A549 (cell line): Measurements from ENCODE around the gene DYNC1I2. TPM values are rescaled to one million over a fixed set of nuclear protein-coding genes. Genes with fewer than 3 reads are reported as not detected.

Experiments
- ATAC-seq, 2 experiments: fragments of 200-7000 bp in 1 of 2; fragments of >200 bp in 1 of 2; cut with Nextera tagmentation in 1 of 2; cut with Tn5 transposase in 1 of 2; 3 replicates each; pipeline versions ENCODE4 v1.8.0 to v1.9.1; 2018 to 2020; ENCODE audit warnings: mild to moderate bottlenecking in 1 of 2, moderate library complexity in 1 of 2
- CTCF ChIA-PET: fragments of 300-600 bp; sonication (Branson Sonifier 250); formaldehyde crosslinking; extraction: SDS; loops from one replicate; lab custom pipeline; 2021; ENCODE audit warnings: antibody characterized with exemption, inconsistent platforms; lab: Yijun Ruan, JAX
- POLR2A ChIA-PET: fragments of 350-600 bp; formaldehyde crosslinking; extraction: SDS; loops from one replicate; lab custom pipeline; 2021; ENCODE audit warnings: antibody characterized with exemption, inconsistent platforms; lab: Yijun Ruan, JAX
- DNase-seq, 2 experiments: peaks; one replicate each; pipeline versions ENCODE4 v3.0.0 to v3.0.0-alpha.2; 2011 to 2016; ENCODE audit warnings: low read depth in 1 of 2, low spot score in 1 of 2
- FAIRE-seq: peaks from 2 replicates; lab custom pipeline; 2011; peaks lifted over from hg19 to GRCh38; lab: Jason Lieb, UNC
- H3K27ac ChIP-seq, 2 experiments: fragments of >200 bp; sonication (Bioruptor Twin); formaldehyde crosslinking; 3 replicates each; pipeline ENCODE4 v1.5.1; 2016 to 2017
- H3K4me1 ChIP-seq: fragments of >200 bp; sonication (Bioruptor Twin); formaldehyde crosslinking; 3 replicates; pipeline ENCODE4 v1.6.1; 2016
- H3K4me2 ChIP-seq: fragments of >200 bp; sonication (Bioruptor Twin); formaldehyde crosslinking; 3 replicates; pipeline ENCODE4 v1.6.1; 2016
- H3K4me3 ChIP-seq: fragments of >200 bp; sonication (Bioruptor Twin); formaldehyde crosslinking; 3 replicates; pipeline ENCODE4 v1.5.1; 2016
- H3K9me3 ChIP-seq: fragments of >200 bp; sonication (Bioruptor Twin); formaldehyde crosslinking; 3 replicates; pipeline ENCODE4 v1.6.1; 2016
- BHLHE40 ChIP-seq: IDR thresholded peaks from 2 replicates; pipeline ENCODE4 v1.6.1; 2012; ENCODE audit warnings: low read depth, low read length, inconsistent platforms
- CBX8 ChIP-seq: fragments of 200-600 bp; sonication (generic); IDR thresholded peaks from 2 replicates; pipeline ENCODE4 v1.6.1; 2016
- CHD2 ChIP-seq: fragments of 150-350 bp; IDR thresholded peaks from 2 replicates; pipeline ENCODE4 v1.6.1; 2014; ENCODE audit warnings: low read length; ENCODE audit not compliant: partially characterized antibody
- CHD4 ChIP-seq: fragments of 200-600 bp; sonication (generic); IDR thresholded peaks from 2 replicates; pipeline ENCODE4 v1.6.1; 2016; ENCODE audit warnings: antibody characterized with exemption, mild to moderate bottlenecking, borderline replicate concordance
- EHF ChIP-seq: fragments of 250-450 bp; sonication (Bioruptor Pico); IDR thresholded peaks from 2 replicates; pipeline ENCODE4 v1.5.0; 2020; ENCODE audit warnings: mild to moderate bottlenecking
- EP300 ChIP-seq, 2 experiments: fragments of >200 bp; sonication (Bioruptor Twin); formaldehyde crosslinking; IDR thresholded peaks; 2 replicates in 1 of 2; 3 replicates in 1 of 2; pipeline ENCODE4 v1.6.1; 2016 to 2017
- GATA3 ChIP-seq: IDR thresholded peaks from 2 replicates; pipeline ENCODE4 v1.6.1; 2012; ENCODE audit warnings: borderline replicate concordance
- HDAC2 ChIP-seq: fragments of 200-600 bp; sonication (generic); IDR thresholded peaks from 2 replicates; pipeline ENCODE4 v1.6.1; 2016
- HEYL ChIP-seq: fragments of 250-450 bp; sonication (Bioruptor Pico); IDR thresholded peaks from 2 replicates; pipeline ENCODE4 v1.8.0; 2021; ENCODE audit warnings: mild to moderate bottlenecking, moderate library complexity
- HOXA7 ChIP-seq: fragments of 250-450 bp; sonication (Bioruptor Pico); IDR thresholded peaks from 2 replicates; pipeline ENCODE4 v1.5.0; 2020; ENCODE audit warnings: mild to moderate bottlenecking, moderate library complexity
- JUN ChIP-seq, 2 experiments: fragments of >200 bp; sonication (Bioruptor Twin); formaldehyde crosslinking; IDR thresholded peaks; 2 replicates in 1 of 2; 3 replicates in 1 of 2; pipeline ENCODE4 v1.6.1; 2016 to 2017
- JUNB ChIP-seq: fragments of >200 bp; sonication (Bioruptor Twin); formaldehyde crosslinking; IDR thresholded peaks from 2 replicates; pipeline ENCODE4 v1.6.1; 2016
- KDM1A ChIP-seq: fragments of 200-600 bp; sonication (generic); IDR thresholded peaks from 2 replicates; pipeline ENCODE4 v1.6.1; 2016; ENCODE audit warnings: low read depth, mild to moderate bottlenecking
- MAZ ChIP-seq: fragments of 150-350 bp; IDR thresholded peaks from 2 replicates; pipeline ENCODE4 v1.6.1; 2014; ENCODE audit warnings: antibody characterized with exemption, low read depth, low read length, borderline replicate concordance
- NPAS2 ChIP-seq: fragments of 250-450 bp; sonication (Bioruptor Pico); IDR thresholded peaks from 2 replicates; pipeline ENCODE4 v1.8.0; 2022; ENCODE audit warnings: mild to moderate bottlenecking, moderate library complexity, borderline replicate concordance
- RARB ChIP-seq: fragments of 250-450 bp; sonication (Bioruptor Pico); IDR thresholded peaks from 2 replicates; pipeline ENCODE4 v1.8.0; 2021; ENCODE audit warnings: mild to moderate bottlenecking, moderate library complexity
- RFX5 ChIP-seq: fragments of 450-650 bp; IDR thresholded peaks from 2 replicates; pipeline ENCODE4 v1.7.1; 2014; ENCODE audit warnings: antibody characterized with exemption, mild to moderate bottlenecking, moderate library complexity
- RNF2 ChIP-seq: fragments of 200-600 bp; sonication (generic); IDR thresholded peaks from 2 replicates; pipeline ENCODE4 v1.6.1; 2016; ENCODE audit warnings: low read depth, mild to moderate bottlenecking, antibody characterized with exemption, moderate library complexity, borderline replicate concordance
- SREBF2 ChIP-seq: fragments of 450-650 bp; IDR thresholded peaks from 2 replicates; pipeline ENCODE4 v1.6.1; 2014; ENCODE audit warnings: mild to moderate bottlenecking, moderate library complexity
- TFCP2L1 ChIP-seq: fragments of 250-450 bp; sonication (Bioruptor Pico); IDR thresholded peaks from 2 replicates; pipeline ENCODE4 v1.5.0; 2021; ENCODE audit warnings: mild to moderate bottlenecking
- USF2 ChIP-seq: fragments of 450-650 bp; IDR thresholded peaks from 2 replicates; pipeline ENCODE4 v1.6.1; 2014; ENCODE audit warnings: antibody characterized with exemption
- ZFP36 ChIP-seq: fragments of 450-650 bp; IDR thresholded peaks from 2 replicates; pipeline ENCODE4 v1.6.1; 2014; ENCODE audit warnings: borderline replicate concordance; ENCODE audit not compliant: partially characterized antibody
- ZNF302 ChIP-seq: fragments of 250-450 bp; sonication (Bioruptor Pico); IDR thresholded peaks from 2 replicates; pipeline ENCODE4 v1.9.0; 2021; ENCODE audit warnings: inconsistent platforms, mild to moderate bottlenecking, moderate library complexity
- WGBS: methylation state at CpG from one replicate; pipeline ENCODE4 v1.1.6; 2017; ENCODE audit errors: missing lambda C conversion rate; 5-methylcytosine and 5-hydroxymethylcytosine counted together
- polyA plus RNA-seq, 4 experiments: library from polyadenylated mRNA; depleted of rRNA in 3 of 4; stranded (reverse); fragments of >200 nt; fragmentation: RNase III in 1 of 4; extraction: RNeasy Plus Mini Kit Qiagen cat#74134 plus additional on column Dnase treatment in 1 of 4; gene quantifications; 2 replicates in 3 of 4; 3 replicates in 1 of 4; pipeline ENCODE4 v1.2.3, GENCODE V29; 2011 to 2017
- TF ChIP-seq, protein P1 (sequence below): IDR thresholded peaks from 2 replicates; pipeline ENCODE4 v1.6.1; 2012; ENCODE audit warnings: low read depth, borderline replicate concordance

DYNC1I2 gene
- polyA plus RNA-seq, 2 of the 4 experiments (the other 2 are of a cell fraction): 87.6 to 150 TPM

- TF ChIP-seq BHLHE40: no peak
- TF ChIP-seq SREBF2: no peak
- no peak for TF ChIP-seq CBX8
- TF ChIP-seq GATA3: no peak
- no peak for TF ChIP-seq RFX5
- TF ChIP-seq KDM1A: no peak
- no peak for TF ChIP-seq ZFP36
- TF ChIP-seq USF2: no peak
- TF ChIP-seq MAZ: no peak
- TF ChIP-seq, protein P1, sequence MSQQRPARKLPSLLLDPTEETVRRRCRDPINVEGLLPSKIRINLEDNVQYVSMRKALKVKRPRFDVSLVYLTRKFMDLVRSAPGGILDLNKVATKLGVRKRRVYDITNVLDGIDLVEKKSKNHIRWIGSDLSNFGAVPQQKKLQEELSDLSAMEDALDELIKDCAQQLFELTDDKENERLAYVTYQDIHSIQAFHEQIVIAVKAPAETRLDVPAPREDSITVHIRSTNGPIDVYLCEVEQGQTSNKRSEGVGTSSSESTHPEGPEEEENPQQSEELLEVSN: no peak
- no peak for TF ChIP-seq JUN (IDR thresholded peaks at IDR 0.05)
- no peak for TF ChIP-seq ZNF302 (CRISPR knock-in tag)
- TF ChIP-seq EP300 (IDR thresholded peaks at IDR 0.05): no peak
- no peak for TF ChIP-seq TFCP2L1
- TF ChIP-seq NPAS2 (CRISPR knock-in tag): no peak
- no peak for TF ChIP-seq HEYL
- no peak for TF ChIP-seq HDAC2
- TF ChIP-seq RARB: no peak
- TF ChIP-seq, all 56 proteins: peak for 0
- Histone ChIP-seq H3K4me1 (no peaks in the 10 kb centered on the region), H3K4me2 (no peak overlapping the region), H3K27ac (no peak overlapping the region), H3K9me3 (no peaks in the 10 kb centered on the region), H3K4me3 (no peak overlapping the region)
- ChIA-PET CTCF (interaction anchor here (1.1 kb wide), 1 partner anchor 13 kb away, joined by 3 read pairs; no protein-coding TSS in a partner anchor), POLR2A (no interaction called here)
- 96% methylated on average over 2 of the region's 2 CpGs for WGBS
- FAIRE-seq (no peak), ATAC-seq (no peak), DNase-seq (no peak)
Observed at GRCh38 chr2:171762879-171763573, 75.8 kb downstream of the DYNC1I2 start.

DNA sequence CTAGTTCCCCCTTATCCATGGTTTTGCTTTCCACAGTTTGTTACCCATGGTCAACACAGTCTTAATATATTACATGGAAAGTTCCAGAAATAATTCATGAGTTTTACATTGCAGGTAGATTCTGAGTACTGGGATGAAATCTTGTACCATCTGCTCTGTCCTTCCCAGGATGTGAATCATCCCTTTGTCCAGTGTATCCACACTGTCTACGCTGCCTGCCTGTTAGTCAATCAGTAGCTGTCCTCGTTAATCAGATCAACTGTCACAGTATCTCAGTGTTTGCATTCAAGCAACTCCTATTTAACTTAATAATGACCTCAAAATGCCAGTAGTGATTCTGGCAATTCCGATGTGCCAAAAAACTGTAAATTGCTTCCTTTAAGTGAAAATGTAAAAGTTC lies 76.3 kb downstream of the DYNC1I2 start:
- H3K4me1 ChIP-seq: no peaks in the 10 kb centered on the region
- ATAC-seq (peak in 1 of 2 experiments; percentile 26; a peak in 1 of 6 replicates), DNase-seq (no peak), FAIRE-seq (no peak)
- TF ChIP-seq CHD4 (no peak), ZFP36 (no peak), RNF2 (no peak), EHF (no peak), SREBF2 (no peak), HOXA7 (no peak), BHLHE40 (no peak), KDM1A (no peak), USF2 (no peak), RFX5 (no peak), RARB (no peak), JUNB (no peak), GATA3 (no peak)
- ChIA-PET POLR2A (no interaction called here), CTCF (no interaction called here)
- no peak overlapping the region for H3K27ac ChIP-seq
- no peaks in the 10 kb centered on the region for H3K9me3 ChIP-seq
- WGBS: 84% methylated on average over 3 of the region's 3 CpGs
- H3K4me2 ChIP-seq: no peak overlapping the region
- no peak overlapping the region for H3K4me3 ChIP-seq

GRCh38 chr2:171771463-171771862 lies 84.2 kb downstream of the DYNC1I2 start:
- H3K9me3 ChIP-seq: peaks cover 3% of the 10 kb centered on the region; the same call in 2 of the 3 replicates
- CTCF ChIA-PET: no interaction called here
- ATAC-seq: no peak
- no peak for FAIRE-seq
- H3K27ac ChIP-seq: no peak overlapping the region
- no peaks in the 10 kb centered on the region for H3K4me1 ChIP-seq
- H3K4me2 ChIP-seq: no peak overlapping the region
- POLR2A ChIA-PET: no interaction called here
- TF ChIP-seq CHD2: no peak
- peak; percentile 14 for TF ChIP-seq ZFP36
- DNase-seq: no peak
- no peak overlapping the region for H3K4me3 ChIP-seq
